SU-DHL-6 (cell line): ENCODE results near the gene ZNF70.

ENCODE experiments used
- H2AFZ ChIP-seq: fragments of 200-600 bp; sonication (generic); 2 replicates; pipeline ENCODE4 v1.6.1; 2014; ENCODE audit warnings: low read depth, mild to moderate bottlenecking, moderate library complexity, mixed read lengths, antibody characterized with exemption, low read length; ENCODE audit not compliant: severe bottlenecking
- H3F3A ChIP-seq: fragments of 200-600 bp; shearing (Covaris generic); 2 replicates; pipeline ENCODE4 v1.6.0; 2016; ENCODE audit warnings: antibody characterized with exemption, mild to moderate bottlenecking; ENCODE audit not compliant: insufficient read depth
- H3K27ac ChIP-seq: fragments of 200-600 bp; sonication (generic); 2 replicates; pipeline ENCODE4 v1.5.1; 2016; ENCODE audit warnings: low read depth, mild to moderate bottlenecking, low read length, moderate library complexity, mixed read lengths
- H3K27me3 ChIP-seq: fragments of 200-600 bp; sonication (generic), shearing (Covaris generic); 2 replicates; pipeline ENCODE4 v1.6.0; 2014; ENCODE audit warnings: mild to moderate bottlenecking, low read length
- H3K36me3 ChIP-seq: fragments of 200-600 bp; sonication (generic); 2 replicates; pipeline ENCODE4 v1.6.1; 2014; ENCODE audit warnings: mild to moderate bottlenecking, low read length, mixed read lengths
- H3K4me2 ChIP-seq: fragments of 300-600, 200-600 bp; shearing (Covaris generic), sonication (generic); 2 replicates; pipeline ENCODE4 v1.6.0; 2014; ENCODE audit warnings: low read length, low read depth, mild to moderate bottlenecking; ENCODE audit not compliant: poor library complexity, severe bottlenecking
- H3K4me3 ChIP-seq: fragments of 200-600 bp; sonication (generic); 2 replicates; pipeline ENCODE4 v1.5.1; 2014; ENCODE audit warnings: antibody characterized with exemption, low read length, mild to moderate bottlenecking, mixed read lengths; ENCODE audit not compliant: insufficient read depth, poor library complexity, severe bottlenecking
- H3K79me2 ChIP-seq: fragments of 200-600 bp; sonication (generic); 2 replicates; pipeline ENCODE4 v1.6.1; 2014; ENCODE audit warnings: mild to moderate bottlenecking, low read length, moderate library complexity; ENCODE audit not compliant: insufficient read depth
- H3K9ac ChIP-seq: fragments of 200-600 bp; sonication (generic); 2 replicates; pipeline ENCODE4 v1.7.0; 2014; ENCODE audit warnings: mild to moderate bottlenecking, low read length
- H3K9me2 ChIP-seq: fragments of 200-600 bp; sonication (generic); replicated peaks from 2 replicates; pipeline ENCODE4 v1.6.1; 2014; ENCODE audit warnings: low read length; ENCODE audit not compliant: insufficient read depth
- H3K9me3 ChIP-seq: fragments of 200-600 bp; sonication (generic); 2 replicates; pipeline ENCODE4 v1.6.1; 2014; ENCODE audit warnings: low read length, mixed read lengths; ENCODE audit not compliant: insufficient read depth
- H4K20me1 ChIP-seq: fragments of 200-600 bp; sonication (generic); 2 replicates; pipeline ENCODE4 v1.6.1; 2014; ENCODE audit warnings: low read depth, mild to moderate bottlenecking, antibody characterized with exemption, low read length, moderate library complexity, mixed read lengths
- EZH2phosphoT487 ChIP-seq: fragments of 200-600 bp; sonication (generic), shearing (Covaris generic); conservative IDR thresholded peaks from 2 replicates; pipeline ENCODE4 v1.6.1; 2018; ENCODE audit warnings: mild to moderate bottlenecking, antibody characterized with exemption, low read length, moderate library complexity, mixed read lengths
- TF ChIP-seq, protein P1 (sequence below): fragments of 200-600 bp; sonication (generic); IDR thresholded peaks from one replicate; pipeline ENCODE4 v1.5.1; 2017; ENCODE audit warnings: antibody characterized with exemption, mild to moderate bottlenecking, low read length, moderate library complexity; ENCODE audit not compliant: insufficient read depth, poor library complexity, severe bottlenecking

The ZNF70 gene

DNA sequence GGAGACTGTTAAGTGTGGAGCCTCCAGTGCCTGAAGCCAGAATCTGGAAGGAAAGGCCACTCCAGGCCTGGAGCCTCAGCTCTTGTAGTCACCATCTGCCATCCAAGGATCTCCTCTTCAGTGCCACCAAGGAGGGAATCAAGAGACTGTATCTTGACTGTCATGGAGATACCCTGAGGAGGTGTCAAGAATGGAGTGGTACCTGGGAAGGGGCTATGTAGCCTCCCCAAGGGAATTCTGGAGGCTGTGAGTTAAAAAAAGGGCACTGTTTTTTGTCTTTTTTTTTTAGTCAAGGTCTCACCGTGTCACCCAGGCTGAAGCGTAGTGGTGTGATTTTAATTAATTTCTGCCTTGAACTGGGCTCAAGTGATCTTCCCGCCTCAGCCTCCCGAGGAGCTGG is 8.7 kb upstream of the ZNF70 start:
- H3K27ac ChIP-seq = no peak overlapping the region
- H3K36me3 ChIP-seq = no peaks in the 10 kb centered on the region
- no peak for TF ChIP-seq EZH2phosphoT487
- TF ChIP-seq, protein P1, sequence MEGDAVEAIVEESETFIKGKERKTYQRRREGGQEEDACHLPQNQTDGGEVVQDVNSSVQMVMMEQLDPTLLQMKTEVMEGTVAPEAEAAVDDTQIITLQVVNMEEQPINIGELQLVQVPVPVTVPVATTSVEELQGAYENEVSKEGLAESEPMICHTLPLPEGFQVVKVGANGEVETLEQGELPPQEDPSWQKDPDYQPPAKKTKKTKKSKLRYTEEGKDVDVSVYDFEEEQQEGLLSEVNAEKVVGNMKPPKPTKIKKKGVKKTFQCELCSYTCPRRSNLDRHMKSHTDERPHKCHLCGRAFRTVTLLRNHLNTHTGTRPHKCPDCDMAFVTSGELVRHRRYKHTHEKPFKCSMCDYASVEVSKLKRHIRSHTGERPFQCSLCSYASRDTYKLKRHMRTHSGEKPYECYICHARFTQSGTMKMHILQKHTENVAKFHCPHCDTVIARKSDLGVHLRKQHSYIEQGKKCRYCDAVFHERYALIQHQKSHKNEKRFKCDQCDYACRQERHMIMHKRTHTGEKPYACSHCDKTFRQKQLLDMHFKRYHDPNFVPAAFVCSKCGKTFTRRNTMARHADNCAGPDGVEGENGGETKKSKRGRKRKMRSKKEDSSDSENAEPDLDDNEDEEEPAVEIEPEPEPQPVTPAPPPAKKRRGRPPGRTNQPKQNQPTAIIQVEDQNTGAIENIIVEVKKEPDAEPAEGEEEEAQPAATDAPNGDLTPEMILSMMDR = no peak
- H3K4me2 ChIP-seq = no peak overlapping the region
- no peaks in the 10 kb centered on the region for H3K9me3 ChIP-seq
- no peak overlapping the region for H2AFZ ChIP-seq
- no peaks in the 10 kb centered on the region for H3K27me3 ChIP-seq
- H3K9ac ChIP-seq = no peak overlapping the region
- no peaks in the 10 kb centered on the region for H3K79me2 ChIP-seq
- peaks cover 21% of the 10 kb centered on the region for H3F3A ChIP-seq
- no peak overlapping the region for H3K4me3 ChIP-seq
- no peaks in the 10 kb centered on the region for H4K20me1 ChIP-seq
- H3K9me2 ChIP-seq = no peaks in the 10 kb centered on the region

DNA sequence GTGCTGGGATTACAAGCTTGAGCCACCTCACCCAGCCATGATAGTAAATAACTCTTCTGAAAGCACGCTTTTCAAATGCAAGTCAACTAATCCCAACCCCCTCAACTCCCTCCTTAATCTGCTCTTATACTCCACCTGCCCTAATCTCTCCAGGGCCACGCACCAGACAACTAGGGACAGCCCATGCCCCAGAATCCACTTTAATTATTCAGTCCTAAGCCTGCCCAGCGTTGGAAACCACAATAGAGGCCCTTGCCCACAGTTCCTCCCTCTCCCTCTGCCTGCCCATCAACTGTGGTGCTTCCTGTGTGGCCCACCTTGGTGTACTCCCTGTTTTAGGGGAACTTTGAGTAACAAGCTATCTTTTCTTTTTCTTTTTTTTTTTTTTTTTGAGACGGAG is 6.0 kb upstream of the ZNF70 start:
- TF ChIP-seq, protein P1 = no peak
- no peak for TF ChIP-seq EZH2phosphoT487
- H3K4me3 ChIP-seq = no peak overlapping the region
- peak overlapping the region; percentile 42; the same call in 1 of the 2 replicates for H3K27ac ChIP-seq

DNA sequence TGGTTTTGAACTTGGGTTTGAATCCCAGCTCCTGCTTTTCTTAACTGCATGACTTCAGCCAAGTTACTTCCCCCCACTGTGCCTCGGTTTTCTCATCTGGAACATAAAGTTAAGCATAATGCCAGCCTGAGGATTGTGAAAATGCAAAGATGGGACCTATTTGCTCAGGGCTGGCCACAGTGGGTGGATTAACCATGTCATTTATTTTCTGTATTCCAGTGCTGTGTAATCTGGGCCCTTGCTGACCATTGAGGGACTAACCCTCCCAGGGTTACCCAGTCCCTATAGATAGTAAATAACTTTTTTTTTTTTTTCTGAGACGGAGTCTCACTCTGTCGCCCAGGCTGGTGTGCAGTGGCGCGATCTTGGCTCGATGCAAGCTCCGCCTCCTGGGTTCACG is 4.8 kb upstream of the ZNF70 start:
- Histone ChIP-seq H3K4me3 (no peak overlapping the region), H2AFZ (peak overlapping the region; percentile 58), H3K9me3 (no peaks in the 10 kb centered on the region), H4K20me1 (no peaks in the 10 kb centered on the region), H3K4me2 (peak overlapping the region; percentile 90), H3K79me2 (peaks cover 7% of the 10 kb centered on the region; the same call in 1 of the 2 replicates), H3F3A (peaks cover 51% of the 10 kb centered on the region), H3K36me3 (no peaks in the 10 kb centered on the region), H3K27me3 (no peaks in the 10 kb centered on the region), H3K9me2 (no peaks in the 10 kb centered on the region), H3K27ac (peak overlapping the region; percentile 92), H3K9ac (peak overlapping the region; percentile 35)
- no peak for TF ChIP-seq EZH2phosphoT487
- TF ChIP-seq, protein P1 = no peak

More for the DNA sequence above, 6.0 kb upstream of the ZNF70 start:
- Histone ChIP-seq H3K36me3 (no peaks in the 10 kb centered on the region), H3K9ac (no peak overlapping the region), H3K4me2 (no peak overlapping the region), H3K27me3 (no peaks in the 10 kb centered on the region), H2AFZ (no peak overlapping the region), H3K79me2 (peaks cover 7% of the 10 kb centered on the region; the same call in 1 of the 2 replicates), H3K9me2 (no peaks in the 10 kb centered on the region), H4K20me1 (no peaks in the 10 kb centered on the region), H3K9me3 (no peaks in the 10 kb centered on the region), H3F3A (peaks cover 46% of the 10 kb centered on the region)
